GM18502 (cell line): ENCODE results near the gene ZNF496.
"Not testable (repeated sequence)": the region's sequence is repeated elsewhere in the genome, so short reads cannot be mapped to it uniquely, and the experiment has no call there.

Source experiments
- ATAC-seq: cut with Tn5 transposase; IDR thresholded peaks from one replicate; pipeline ENCODE4 v1.9.1; 2021; ENCODE audit warnings: mild to moderate bottlenecking; ENCODE audit not compliant: unreplicated experiment, poor library complexity

The ZNF496 gene

DNA sequence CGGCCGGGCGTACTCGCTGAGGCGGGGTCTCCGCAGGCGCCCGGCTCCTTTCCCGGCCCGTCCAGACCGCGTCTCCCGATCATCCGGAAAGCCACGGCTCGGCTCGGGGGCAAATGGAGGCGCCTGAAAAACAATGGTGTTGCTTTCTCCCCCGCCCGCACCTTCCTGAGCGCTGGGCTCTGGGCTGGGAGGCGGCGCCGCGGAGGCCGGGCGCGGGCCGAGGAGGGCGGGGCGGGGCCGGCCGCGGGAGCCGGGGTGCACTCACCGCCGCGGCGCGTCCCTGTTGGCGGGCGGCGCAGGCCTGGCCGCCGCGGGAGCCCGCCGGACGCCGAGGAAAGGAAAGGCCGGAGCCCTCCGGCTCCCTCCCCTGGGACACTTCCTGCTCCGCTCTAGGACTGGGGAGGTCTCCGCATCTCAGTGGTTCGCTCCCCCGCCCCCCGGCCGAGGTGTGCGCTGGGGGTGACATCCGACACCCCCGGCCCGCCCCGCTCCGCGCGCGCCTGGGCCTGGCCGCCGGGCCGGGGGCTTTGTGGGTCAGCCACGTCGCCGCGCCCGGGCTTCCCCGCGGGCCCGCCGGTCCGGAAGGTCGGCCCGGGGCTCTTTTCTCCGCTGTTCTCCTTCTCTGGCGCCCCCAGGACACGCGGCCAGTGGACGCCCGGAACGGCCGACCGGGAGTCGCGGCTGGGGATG is at the start of gene ZNF496:
TSS of gene ZNF496 (minus strand) at position 343 of the 690 bp plus-strand sequence. CDS start 2,289 bp downstream, outside the sequence.
- peak; percentile 71 for ATAC-seq

DNA sequence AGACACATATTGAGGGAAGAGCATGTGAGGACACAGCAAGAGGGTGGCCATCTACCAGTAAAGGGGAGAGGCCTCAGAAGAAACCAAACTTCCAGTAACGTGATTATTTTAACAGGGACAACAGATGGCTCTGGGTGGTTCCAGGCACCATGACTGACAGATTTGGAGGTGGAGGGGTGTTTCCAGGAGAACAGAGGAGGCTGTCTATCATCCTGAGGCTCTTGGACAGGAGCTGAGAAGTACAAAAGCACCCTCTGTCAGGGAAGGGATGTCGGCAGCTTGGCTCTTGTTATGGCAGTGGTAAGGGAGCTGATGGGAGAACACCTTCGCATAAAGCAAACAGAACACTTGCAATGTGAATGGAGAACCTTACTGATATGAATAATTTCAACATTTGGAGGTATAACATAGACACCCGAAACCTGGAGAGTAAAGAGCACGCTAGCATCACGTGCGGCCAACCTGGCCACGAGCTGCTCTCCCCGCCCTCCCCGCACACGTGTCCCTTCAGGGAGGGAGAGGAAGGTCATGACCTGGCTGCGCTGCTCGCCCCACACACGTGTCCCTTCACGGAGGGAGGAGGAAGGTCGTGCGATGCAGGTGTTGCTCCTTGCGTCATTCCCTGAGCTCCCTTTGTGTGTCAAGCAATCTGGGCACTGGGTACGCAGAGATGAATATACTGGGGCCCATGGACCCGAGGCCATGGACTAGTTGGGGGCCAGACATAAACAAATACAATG is 46.8 kb upstream of the ZNF496 start:
- ATAC-seq, result no peak

DNA sequence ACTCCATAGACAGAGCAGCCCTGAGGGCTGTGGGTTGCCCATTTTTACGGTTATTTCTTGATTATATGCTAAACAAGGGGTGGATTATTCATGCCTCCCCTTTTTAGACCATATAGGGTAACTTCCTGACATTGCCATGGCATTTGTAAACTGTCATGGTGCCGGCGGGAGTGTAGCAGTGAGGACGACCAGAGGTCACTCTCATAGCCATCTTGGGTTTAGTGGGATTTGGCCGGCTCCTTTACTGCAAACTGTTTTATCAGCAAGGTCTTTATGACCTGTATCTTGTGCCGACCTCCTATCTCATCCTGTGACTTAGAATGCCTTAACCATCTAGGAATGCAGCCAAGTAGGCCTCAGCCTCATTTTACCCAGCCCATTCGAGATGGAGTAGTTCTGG is 46.0 kb upstream of the ZNF496 start:
- ATAC-seq, result not testable (repeated sequence)

DNA sequence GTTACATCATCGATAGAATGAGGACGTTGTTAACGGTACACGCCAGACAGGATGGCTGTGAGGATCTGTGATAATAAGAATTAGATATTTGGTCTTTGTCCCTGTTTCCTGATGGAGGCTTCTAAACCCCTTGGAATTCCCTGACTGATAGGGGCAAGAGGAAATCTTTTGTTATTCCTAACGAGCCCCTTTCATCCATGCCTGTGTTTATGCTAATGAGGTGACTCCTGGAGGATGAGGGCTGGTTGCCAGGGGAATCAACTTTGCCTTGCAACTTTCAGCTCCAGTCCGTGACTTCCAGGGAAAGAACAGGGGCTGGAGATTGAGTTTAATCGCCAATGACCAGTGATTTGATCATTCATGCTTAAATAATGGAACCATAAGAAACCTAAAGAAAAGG is 45.0 kb upstream of the ZNF496 start:
- no peak for ATAC-seq

DNA sequence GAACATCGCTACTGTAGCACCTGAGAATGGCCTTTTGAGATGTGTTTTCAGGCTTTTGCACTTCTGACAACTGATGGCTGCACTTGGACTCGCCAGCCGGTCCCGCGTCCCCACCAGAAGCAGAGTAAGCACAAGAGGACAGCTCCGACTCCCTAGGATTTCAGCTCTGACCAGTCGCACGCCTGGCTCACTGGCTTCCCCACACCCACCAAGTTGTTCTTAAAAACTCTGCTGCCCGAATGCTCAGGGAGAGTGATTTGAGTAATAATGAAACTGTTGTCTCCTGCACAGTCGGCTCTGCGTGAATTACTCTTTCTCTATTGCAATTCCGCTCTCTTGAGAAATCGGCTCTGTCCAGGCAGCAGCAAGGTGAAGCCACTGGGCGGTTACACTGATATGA is 44.1 kb upstream of the ZNF496 start:
- no peak for ATAC-seq

DNA sequence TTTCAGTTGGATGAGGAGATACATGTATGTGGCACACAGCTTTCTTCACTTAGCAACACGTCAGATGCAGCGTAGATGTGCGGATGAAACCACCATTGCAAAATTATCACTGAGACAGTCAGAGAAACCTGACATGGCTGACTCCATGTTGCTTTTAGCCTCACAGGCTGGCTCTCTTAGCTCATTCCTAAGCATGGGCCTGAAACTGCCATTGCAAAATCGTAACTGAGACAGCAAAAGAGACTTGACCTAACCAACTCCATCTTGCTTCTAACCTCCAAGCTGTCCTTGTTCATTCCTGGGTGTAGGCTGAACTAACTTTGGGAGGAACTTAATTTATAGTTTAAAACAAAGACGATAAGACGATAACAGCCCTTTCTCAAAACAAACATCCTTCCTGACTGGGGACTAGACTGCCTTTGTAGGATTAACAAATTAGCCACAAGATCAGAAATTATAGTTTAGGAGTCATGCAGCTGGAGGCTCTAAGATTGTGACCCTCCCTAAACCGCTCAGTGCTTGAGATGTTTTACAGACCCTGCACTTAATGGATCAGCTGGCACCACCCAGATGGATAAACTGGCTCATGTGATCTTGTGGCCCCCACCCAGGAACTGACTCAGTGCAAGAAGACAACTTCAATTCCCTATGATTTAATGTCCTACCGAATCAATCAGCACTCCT is 43.1 kb upstream of the ZNF496 start:
- ATAC-seq, result not testable (repeated sequence)

DNA sequence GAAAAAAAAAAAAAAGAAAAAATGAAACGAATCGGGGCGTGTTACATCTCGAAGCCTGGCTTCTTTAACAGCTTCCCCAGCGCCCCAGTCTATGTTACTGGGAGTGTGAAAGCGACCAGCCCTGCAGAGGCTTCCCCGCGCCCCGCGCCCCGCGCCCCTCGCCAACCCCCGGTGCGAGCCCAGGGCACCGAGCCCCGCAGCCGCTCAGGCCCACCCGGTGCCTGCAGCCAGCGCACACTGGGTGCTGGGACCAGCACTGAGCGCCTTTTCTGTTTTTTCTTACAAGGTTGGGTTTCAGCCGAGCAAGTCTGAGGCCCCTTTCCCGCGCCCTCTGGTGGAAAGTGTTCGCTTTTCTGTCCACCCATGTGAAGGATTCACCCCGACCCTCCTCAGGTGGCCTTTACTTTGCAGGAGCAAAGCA is 42.1 kb upstream of the ZNF496 start:
- peak; percentile 91 for ATAC-seq

DNA sequence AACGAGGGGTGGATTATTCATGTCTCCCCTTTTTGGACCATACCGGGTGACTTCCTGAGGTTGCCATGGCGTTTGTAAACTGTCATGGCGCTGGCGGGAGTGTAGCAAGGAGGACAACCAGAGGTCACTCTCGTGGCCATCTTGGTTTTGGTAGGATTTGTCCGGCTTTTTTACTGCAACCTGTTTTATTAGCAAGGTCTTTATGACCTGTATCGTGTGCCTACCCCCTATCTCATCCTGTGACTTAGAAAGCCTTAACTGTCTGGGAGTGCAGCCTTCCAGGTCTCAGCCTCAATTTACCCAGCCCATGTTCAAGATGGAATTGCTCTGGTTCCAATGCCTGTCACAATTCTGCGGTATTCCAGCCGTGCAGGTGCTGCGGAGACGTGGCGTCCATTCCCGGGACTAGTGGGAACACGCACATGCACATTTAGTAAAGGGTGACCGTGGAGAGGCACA is 40.2 kb upstream of the ZNF496 start:
- no peak for ATAC-seq

DNA sequence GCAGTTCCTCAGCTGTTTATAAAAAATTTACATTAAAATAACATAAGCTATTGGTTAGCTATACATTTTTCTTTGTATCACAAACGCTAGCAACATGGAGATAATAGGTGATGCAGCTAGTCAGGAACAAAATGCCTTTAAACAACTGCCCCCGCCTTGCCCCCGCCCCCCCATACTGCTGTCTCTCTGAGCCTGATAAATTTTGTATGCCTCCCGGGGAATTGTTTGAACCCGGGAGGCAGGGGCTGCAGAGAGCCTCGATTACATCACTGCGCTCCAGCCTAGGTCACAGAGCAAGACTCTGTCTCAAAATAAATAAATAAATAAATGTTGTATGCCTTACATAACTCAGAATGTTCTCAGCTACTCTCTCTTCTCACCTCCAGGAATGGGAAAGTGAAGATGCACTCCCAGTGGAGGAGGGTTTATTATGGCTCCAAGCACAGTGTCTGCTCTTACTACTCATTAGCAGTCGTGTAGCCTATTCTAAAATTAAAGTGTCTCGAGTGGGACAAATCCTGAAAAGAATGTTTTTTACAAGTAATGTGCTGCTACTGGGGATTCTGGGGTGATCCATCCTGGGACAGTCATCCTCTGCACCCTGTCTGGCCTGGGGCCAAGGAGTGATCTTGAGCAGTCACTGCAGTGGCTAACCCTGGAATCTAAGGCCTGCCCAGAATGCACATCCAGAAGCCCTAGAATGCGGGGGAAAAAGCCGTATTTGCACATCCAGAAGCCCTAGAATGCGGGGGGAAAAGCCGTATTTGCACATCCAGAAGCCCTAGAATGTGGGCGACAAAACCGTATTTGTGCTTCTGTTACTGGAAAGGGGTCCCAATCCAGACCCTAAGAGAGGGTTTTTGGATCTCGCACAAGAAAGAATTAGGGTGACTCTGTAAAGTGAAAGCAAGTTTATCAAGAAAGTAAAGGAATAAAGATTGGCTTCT is 39.4 kb upstream of the ZNF496 start:
- ATAC-seq, result no peak

DNA sequence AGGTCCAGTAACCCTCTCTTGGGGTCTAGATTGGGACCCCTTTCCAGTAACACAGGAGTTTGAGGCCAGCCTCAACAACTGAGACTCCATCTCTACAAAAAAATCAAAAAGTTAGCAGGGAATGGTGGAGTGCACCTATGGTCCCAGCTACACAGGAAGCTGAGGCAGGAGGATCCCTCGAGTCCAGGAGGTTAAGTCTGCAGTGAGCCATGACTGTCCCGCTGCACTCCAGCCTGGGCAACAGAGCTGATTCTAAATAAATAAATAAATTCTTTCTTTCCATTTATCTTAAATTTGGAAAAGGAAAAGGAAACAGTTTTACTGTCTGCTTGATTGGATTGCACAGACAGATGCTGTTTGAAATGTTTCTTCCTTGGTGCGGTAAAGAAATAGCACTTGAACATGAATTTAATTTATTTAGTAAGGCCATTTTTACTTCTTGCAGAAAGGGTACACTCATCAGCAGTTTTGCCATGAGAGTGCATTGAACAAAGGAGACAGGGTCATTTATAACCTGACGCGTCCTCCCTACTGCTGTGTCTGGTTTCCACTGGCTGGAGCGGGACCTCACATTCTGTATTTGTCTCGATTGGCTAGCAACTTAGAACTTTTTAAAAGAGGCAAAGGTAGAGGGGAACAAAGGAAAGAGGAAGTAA is 37.0 kb upstream of the ZNF496 start:
- ATAC-seq, result no peak

DNA sequence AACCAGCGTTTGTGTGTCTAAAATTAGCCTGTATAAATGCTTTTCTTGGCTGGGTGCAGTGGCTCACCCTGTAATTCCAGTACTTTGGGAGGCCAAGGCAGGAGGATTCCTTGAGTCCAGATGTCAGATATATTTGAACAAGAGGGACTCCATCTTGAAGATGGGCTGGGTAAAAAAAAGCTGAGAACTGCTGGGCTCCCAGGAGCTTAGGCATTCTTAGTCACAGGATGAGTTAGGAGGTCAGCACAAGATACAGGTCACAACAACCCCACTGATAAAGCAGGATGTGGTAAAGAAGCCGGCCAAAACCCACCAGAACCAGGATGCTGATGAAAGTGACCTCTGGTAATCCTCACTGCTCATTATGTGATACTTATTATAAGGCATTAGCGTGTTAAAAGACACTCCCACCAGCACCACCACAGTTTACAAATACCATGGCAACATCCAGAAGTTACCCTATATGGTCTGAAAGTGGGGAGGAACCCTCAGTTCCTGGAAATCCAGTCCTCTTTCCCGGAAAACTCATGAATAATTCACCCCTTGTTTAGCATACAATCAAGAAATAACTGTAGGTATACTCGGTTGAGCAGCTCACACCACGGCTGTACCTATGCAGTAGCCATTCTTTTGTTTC is 36.2 kb upstream of the ZNF496 start:
- ATAC-seq, result no peak

DNA sequence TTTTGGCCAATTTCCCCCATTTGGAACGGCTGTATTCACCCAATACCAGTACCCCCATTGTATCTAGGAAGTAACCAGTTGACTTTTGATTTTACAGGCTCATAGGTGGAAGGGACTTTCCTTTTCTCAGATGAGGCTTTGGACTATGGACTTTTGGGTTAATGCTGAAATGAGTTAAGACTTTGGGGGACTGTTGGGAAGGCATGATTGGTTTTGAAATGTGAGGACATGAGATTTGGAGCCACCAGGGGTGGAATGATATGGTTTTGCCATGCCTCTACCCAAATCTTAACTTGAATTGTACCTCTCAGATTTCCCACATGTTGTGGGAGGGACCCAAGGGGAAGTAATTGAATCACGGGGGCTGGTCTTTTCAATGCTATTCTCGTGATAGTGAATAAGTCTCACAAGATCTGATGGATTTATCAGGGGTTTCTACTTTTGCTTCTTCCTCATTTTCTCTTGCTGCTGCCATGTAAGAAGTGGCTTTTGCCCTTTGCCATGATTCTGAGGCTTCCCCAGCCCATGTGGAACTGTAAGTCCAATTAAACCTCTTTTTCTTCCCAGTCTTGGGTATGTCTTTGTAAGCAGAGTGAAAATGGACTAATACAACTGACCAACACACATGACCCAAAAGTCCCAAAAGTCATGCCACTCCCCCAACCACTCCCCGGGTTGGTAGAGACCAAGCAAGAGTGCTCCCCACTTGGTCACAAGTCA is 35.4 kb upstream of the ZNF496 start:
- ATAC-seq, result no peak

DNA sequence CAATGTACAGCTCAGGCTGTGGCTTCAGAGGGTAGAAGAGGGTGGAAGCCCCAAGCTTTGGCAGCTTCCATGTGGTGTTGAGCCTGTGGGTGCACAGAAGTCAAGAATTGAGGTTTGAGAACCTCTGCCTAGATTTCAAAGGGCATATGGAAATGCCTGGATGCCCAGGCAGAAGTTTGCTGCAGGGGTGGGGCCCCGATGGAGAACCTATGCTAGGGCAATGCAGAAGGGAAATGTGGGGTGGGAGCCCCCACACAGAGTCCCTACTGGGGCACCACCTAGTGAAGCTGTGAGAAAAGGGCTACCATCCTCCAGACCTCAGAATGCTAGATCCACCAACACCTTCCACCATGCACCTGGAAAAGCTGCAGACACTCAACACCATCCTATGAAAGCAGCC is 34.7 kb upstream of the ZNF496 start:
- not testable (repeated sequence) for ATAC-seq

DNA sequence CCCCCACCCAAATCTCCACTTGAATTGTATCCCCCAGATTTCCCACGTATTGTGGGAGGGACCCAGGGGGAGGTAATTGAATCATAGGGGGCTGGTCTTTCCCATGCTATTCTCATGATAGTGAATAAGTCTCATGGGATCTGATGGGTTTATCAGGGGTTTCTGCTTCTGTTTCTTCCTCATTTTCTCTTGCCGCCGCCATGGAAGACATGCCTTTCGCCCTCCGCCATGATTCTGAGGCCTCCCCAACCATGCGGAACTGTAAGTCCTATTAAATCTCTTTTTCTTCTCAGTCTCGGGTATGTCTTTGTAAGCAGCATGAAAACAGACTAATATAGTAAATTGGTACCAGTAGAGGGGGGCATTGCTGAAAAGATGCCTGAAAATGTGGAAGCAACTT is 33.4 kb upstream of the ZNF496 start:
- ATAC-seq, result no peak

DNA sequence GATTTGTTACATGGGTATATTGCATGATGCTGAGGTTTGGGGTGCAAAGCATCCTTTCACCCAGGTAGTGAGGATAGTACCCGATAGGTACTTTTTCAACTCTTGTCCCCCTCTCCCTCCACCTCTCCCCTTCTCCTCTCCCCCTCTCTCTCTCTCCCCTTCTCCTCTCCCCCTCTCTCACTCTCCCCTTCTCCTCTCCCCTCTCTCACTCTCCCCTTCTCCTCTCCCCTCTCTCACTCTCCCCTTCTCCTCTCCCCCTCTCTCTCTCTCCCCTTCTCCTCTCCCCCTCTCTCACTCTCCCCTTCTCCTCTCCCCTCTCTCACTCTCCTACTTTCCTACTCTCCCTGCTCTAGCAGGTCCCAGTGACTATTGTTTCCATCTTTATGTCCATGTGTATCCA is 31.3 kb upstream of the ZNF496 start:
- not testable (repeated sequence) for ATAC-seq

DNA sequence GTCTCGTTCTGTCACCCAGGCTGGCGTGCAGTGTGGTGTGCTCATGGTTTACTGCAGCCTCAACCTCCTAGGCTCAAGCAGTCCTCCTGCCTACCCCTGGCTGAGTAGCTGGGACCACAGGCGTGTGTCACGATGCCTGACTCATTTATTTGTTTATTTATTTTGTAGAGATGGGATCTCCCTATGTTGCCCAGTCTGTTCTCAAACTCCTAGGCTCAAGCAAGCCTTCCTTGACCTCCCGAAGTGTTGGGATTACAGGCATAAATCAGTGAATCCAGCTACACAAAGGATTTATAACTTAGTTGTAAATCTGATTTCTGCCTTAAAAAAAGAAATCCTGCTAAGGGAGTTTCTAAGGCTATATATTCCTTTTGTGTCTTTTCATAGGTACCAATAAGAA is 30.5 kb upstream of the ZNF496 start:
- no peak for ATAC-seq

DNA sequence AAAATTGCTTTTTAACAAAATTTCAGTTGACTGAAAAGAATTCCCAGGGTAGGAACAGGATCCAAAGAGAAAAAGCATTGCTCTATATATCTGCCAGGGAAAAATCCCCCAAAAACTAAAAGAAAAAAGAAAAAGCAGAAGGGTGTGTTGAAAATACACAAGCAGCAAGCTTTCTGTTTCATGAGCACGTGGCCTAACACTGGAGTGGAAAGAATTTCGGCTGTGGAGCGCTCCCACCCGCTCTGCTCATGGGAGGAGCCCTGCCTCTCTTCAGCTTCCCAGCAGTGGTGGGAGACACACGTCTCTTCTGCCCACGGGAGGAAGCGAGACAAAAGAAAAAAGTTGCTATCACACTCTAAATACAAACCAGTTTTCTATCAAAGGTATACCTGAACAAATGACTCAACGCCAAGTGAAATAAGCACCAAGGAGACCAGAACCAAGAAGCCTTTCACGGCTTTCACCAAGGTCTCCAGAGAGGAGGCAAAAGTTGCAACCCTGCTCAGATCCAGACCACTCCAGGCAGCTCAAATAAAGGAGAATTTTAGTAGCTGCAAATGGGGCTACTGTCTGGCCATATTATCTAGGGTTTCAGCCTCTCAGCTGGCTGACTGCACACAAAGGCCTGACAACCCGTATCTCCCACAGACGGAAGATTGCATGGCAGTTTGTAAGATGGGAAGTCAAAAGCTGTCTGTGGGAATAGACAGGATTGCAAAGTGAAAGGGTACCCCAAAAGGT is 29.5 kb upstream of the ZNF496 start:
- no peak for ATAC-seq
